ENCODE results near the gene JAZF1.
"Not testable (repeated sequence)": the region's sequence is repeated elsewhere in the genome, so short reads cannot be mapped to it uniquely, and the experiment has no call there.

The JAZF1 gene

GRCh38 chr7:27889800-27890199 lies 290.8 kb downstream of the JAZF1 start:
- no peak for DNase-seq (ENCODE audit: low read depth in 1 of 2, low spot score in 1 of 2)

GRCh38 chr7:27888736-27889135 lies 291.9 kb downstream of the JAZF1 start:
- DNase-seq (ENCODE audit: low read depth in 1 of 2, low spot score in 1 of 2): no peak

- not testable (repeated sequence) for DNase-seq (ENCODE audit: low read depth in 1 of 2, low spot score in 1 of 2)
These were observed 293.9 kb downstream of the JAZF1 start for GRCh38 chr7:27886710-27887109.

- DNase-seq (ENCODE audit: low read depth in 1 of 2, low spot score in 1 of 2): no peak
These were observed 294.9 kb downstream of the JAZF1 start for GRCh38 chr7:27885652-27886051.

- no peak for DNase-seq (ENCODE audit: low read depth in 1 of 2, low spot score in 1 of 2)
These were observed 296.9 kb downstream of the JAZF1 start for GRCh38 chr7:27883696-27884095.

GRCh38 chr7:27876756-27877155 lies 303.8 kb downstream of the JAZF1 start:
- no peak for DNase-seq (ENCODE audit: low read depth in 1 of 2, low spot score in 1 of 2)

- DNase-seq (ENCODE audit: low read depth in 1 of 2, low spot score in 1 of 2): no peak
These were observed 304.8 kb downstream of the JAZF1 start for GRCh38 chr7:27875832-27876231.

- no peak for DNase-seq (ENCODE audit: low read depth in 1 of 2, low spot score in 1 of 2)
These were observed 305.5 kb downstream of the JAZF1 start for GRCh38 chr7:27875061-27875460.

GRCh38 chr7:27873981-27874957 lies 306.3 kb downstream of the JAZF1 start:
- DNase-seq (ENCODE audit: low read depth in 1 of 2, low spot score in 1 of 2): no peak

GRCh38 chr7:27872356-27873275 lies 308.0 kb downstream of the JAZF1 start:
- DNase-seq (ENCODE audit: low read depth in 1 of 2, low spot score in 1 of 2): no peak

- DNase-seq (ENCODE audit: low read depth in 1 of 2, low spot score in 1 of 2): no peak
These were observed 308.7 kb downstream of the JAZF1 start for GRCh38 chr7:27871866-27872265.

GRCh38 chr7:27871086-27871485 lies 309.5 kb downstream of the JAZF1 start:
- DNase-seq (ENCODE audit: low read depth in 1 of 2, low spot score in 1 of 2): no peak

- DNase-seq (ENCODE audit: low read depth in 1 of 2, low spot score in 1 of 2): no peak
These were observed 310.0 kb downstream of the JAZF1 start for GRCh38 chr7:27870595-27870994.

GRCh38 chr7:27869056-27869455 lies 311.5 kb downstream of the JAZF1 start:
- DNase-seq (ENCODE audit: low read depth in 1 of 2, low spot score in 1 of 2): no peak

- DNase-seq (ENCODE audit: low read depth in 1 of 2, low spot score in 1 of 2): no peak
These were observed 312.5 kb downstream of the JAZF1 start for GRCh38 chr7:27868131-27868550.

GRCh38 chr7:27866828-27867672 lies 313.5 kb downstream of the JAZF1 start:
- no peak for DNase-seq (ENCODE audit: low read depth in 1 of 2, low spot score in 1 of 2)

GRCh38 chr7:27866256-27866655 lies 314.3 kb downstream of the JAZF1 start:
- no peak for DNase-seq (ENCODE audit: low read depth in 1 of 2, low spot score in 1 of 2)

GRCh38 chr7:27863880-27864279 lies 316.7 kb downstream of the JAZF1 start:
- DNase-seq (ENCODE audit: low read depth in 1 of 2, low spot score in 1 of 2): no peak

GRCh38 chr7:27861747-27862146 lies 318.8 kb downstream of the JAZF1 start:
- DNase-seq (ENCODE audit: low read depth in 1 of 2, low spot score in 1 of 2): no peak

- DNase-seq (ENCODE audit: low read depth in 1 of 2, low spot score in 1 of 2): no peak
These were observed 319.8 kb downstream of the JAZF1 start for GRCh38 chr7:27860800-27861199.

Data from activated CD4-positive, alpha-beta T cell treated with anti-CD3 and anti-CD28 coated beads, Interleukin-2, amount 50 U/mL, for 24 hours (primary cell).